GM23338 (cell line): ENCODE data around the gene PLSCR2. TPM values are rescaled to one million over a fixed set of nuclear protein-coding genes. Genes with fewer than 3 reads are reported as not detected.

Experiments used
- ATAC-seq: fragments of 200-7000 bp; cut with Tn5 transposase; 3 replicates; pipeline ENCODE4 v1.9.1; 2020
- DNase-seq: peaks from one replicate; pipeline ENCODE4 v3.0.0-alpha.2; 2015; ENCODE audit warnings: low spot score
- H2AFZ ChIP-seq: fragments of 200-600 bp; sonication (generic); 2 replicates; pipeline ENCODE4 v1.8.0; 2016; ENCODE audit warnings: antibody characterized with exemption, mild to moderate bottlenecking, moderate library complexity
- H3F3A ChIP-seq: fragments of 200-600 bp; sonication (generic); replicated peaks from 2 replicates; pipeline ENCODE4 v1.8.0; 2017; ENCODE audit warnings: antibody characterized with exemption, mixed run types, low read depth
- H3K27ac ChIP-seq: fragments of 200-600 bp; sonication (generic); 2 replicates; pipeline ENCODE4 v1.6.1; 2016; ENCODE audit warnings: low read depth
- H3K27me3 ChIP-seq: fragments of 200-600 bp; sonication (generic); 2 replicates; pipeline ENCODE4 v1.8.0; 2016; ENCODE audit warnings: mild to moderate bottlenecking, mixed run types, moderate library complexity; ENCODE audit not compliant: insufficient read depth
- H3K36me3 ChIP-seq: fragments of 200-600 bp; sonication (generic); 2 replicates; pipeline ENCODE4 v1.8.0; 2016; ENCODE audit warnings: mild to moderate bottlenecking; ENCODE audit not compliant: insufficient read depth
- H3K4me1 ChIP-seq: fragments of 200-600 bp; sonication (generic); 2 replicates; pipeline ENCODE4 v1.8.0; 2016; ENCODE audit warnings: mild to moderate bottlenecking, moderate library complexity; ENCODE audit not compliant: insufficient read depth
- H3K4me2 ChIP-seq: fragments of 200-600 bp; sonication (generic); 2 replicates; pipeline ENCODE4 v1.7.1; 2017; ENCODE audit warnings: mixed run types
- H3K4me3 ChIP-seq: fragments of 200-600 bp; sonication (generic); 2 replicates; pipeline ENCODE4 v1.6.1; 2016; ENCODE audit warnings: mixed run types
- H3K79me2 ChIP-seq: fragments of 200-600 bp; sonication (generic); replicated peaks from 2 replicates; pipeline ENCODE4 v1.8.0; 2017; ENCODE audit warnings: mild to moderate bottlenecking; ENCODE audit not compliant: insufficient read depth
- H3K9me2 ChIP-seq: fragments of 200-600 bp; sonication (generic); 2 replicates; pipeline ENCODE4 v1.8.0; 2017; ENCODE audit not compliant: insufficient read depth
- H4K20me1 ChIP-seq: fragments of 200-600 bp; sonication (generic); replicated peaks from 2 replicates; pipeline ENCODE4 v1.8.0; 2017; ENCODE audit warnings: mild to moderate bottlenecking; ENCODE audit not compliant: insufficient read depth
- H3K27ac Mint-ChIP-seq: 2 replicates; pipeline ENCODE4 v1.8.0; 2020; ENCODE audit warnings: inconsistent platforms, mild to moderate bottlenecking, moderate library complexity, mixed read lengths
- H3K27me3 Mint-ChIP-seq: 3 replicates; pipeline ENCODE4 v1.8.0; 2022; ENCODE audit warnings: low read depth, mild to moderate bottlenecking, moderate library complexity, mixed read lengths, inconsistent platforms; ENCODE audit not compliant: insufficient read depth, poor library complexity
- H3K36me3 Mint-ChIP-seq: 3 replicates; pipeline ENCODE4 v1.8.0; 2021; ENCODE audit warnings: low read depth, mild to moderate bottlenecking, inconsistent platforms, moderate library complexity, mixed read lengths
- H3K4me1 Mint-ChIP-seq: 3 replicates; pipeline ENCODE4 v1.8.0; 2020; ENCODE audit warnings: mild to moderate bottlenecking, inconsistent platforms, mixed read lengths
- H3K4me3 Mint-ChIP-seq: 3 replicates; pipeline ENCODE4 v1.8.0; 2021; ENCODE audit warnings: moderate library complexity, mild to moderate bottlenecking, inconsistent platforms, mixed read lengths
- H3K9me3 Mint-ChIP-seq: 3 replicates; pipeline ENCODE4 v1.8.0; 2020; ENCODE audit warnings: moderate library complexity, mild to moderate bottlenecking, inconsistent platforms, mixed read lengths
- CREB1 ChIP-seq: fragments of 250-450 bp; sonication (Bioruptor Pico); IDR thresholded peaks from 2 replicates; pipeline ENCODE4 v1.5.0; 2020; ENCODE audit warnings: low read depth, mild to moderate bottlenecking, moderate library complexity
- EZH2 ChIP-seq: fragments of 200-600 bp; sonication (generic); IDR thresholded peaks from one replicate; pipeline ENCODE4 v1.8.0; 2017; ENCODE audit warnings: antibody characterized with exemption, mild to moderate bottlenecking, low read depth; ENCODE audit not compliant: unreplicated experiment
- EZH2phosphoT487 ChIP-seq: fragments of 200-600 bp; sonication (generic); IDR thresholded peaks from one replicate; pipeline ENCODE4 v1.8.1; 2018; ENCODE audit warnings: antibody characterized with exemption; ENCODE audit not compliant: unreplicated experiment
- JUNB ChIP-seq: IDR thresholded peaks from one replicate; pipeline ENCODE4 v1.6.1; 2016; ENCODE audit warnings: antibody characterized with exemption; ENCODE audit not compliant: unreplicated experiment
- POLR2AphosphoS5 ChIP-seq: IDR thresholded peaks from 2 replicates; pipeline ENCODE4 v1.6.1; 2016; ENCODE audit warnings: antibody characterized with exemption, low read depth
- STAT1 ChIP-seq: IDR thresholded peaks from one replicate; pipeline ENCODE4 v1.6.1; 2016; ENCODE audit warnings: antibody characterized with exemption; ENCODE audit not compliant: unreplicated experiment
- ZNF114 ChIP-seq: fragments of 250-450 bp; sonication (Bioruptor Pico); IDR thresholded peaks from 2 replicates; pipeline ENCODE4 v1.5.0; 2020; ENCODE audit warnings: mild to moderate bottlenecking, moderate library complexity
- ZNF331 ChIP-seq: fragments of 250-450 bp; sonication (Bioruptor Pico); IDR thresholded peaks from 2 replicates; pipeline ENCODE4 v1.5.0; 2020; ENCODE audit warnings: low read depth, mild to moderate bottlenecking, moderate library complexity
- polyA plus RNA-seq: library from polyadenylated mRNA; unstranded; fragments of >200 nt; fragmentation: Nextera tagmentation; extraction: Ambion mirVana; gene quantifications from 2 replicates; pipeline ENCODE4 v1.2.1, GENCODE V29; 2016
- total RNA-seq: library from RNA; depleted of rRNA; stranded (reverse); fragments of >200 nt; shearing (Covaris generic); gene quantifications from 2 replicates; pipeline ENCODE4 v1.2.3, GENCODE V29; 2014
- TF ChIP-seq, protein P1 (sequence below): IDR thresholded peaks from 2 replicates; pipeline ENCODE4 v1.6.1; 2016; ENCODE audit warnings: antibody characterized with exemption
- TF ChIP-seq, protein P2 (sequence below): fragments of 250-450 bp; sonication (Bioruptor Pico); IDR thresholded peaks from 2 replicates; pipeline ENCODE4 v1.5.0; 2020; ENCODE audit warnings: mild to moderate bottlenecking, moderate library complexity
- TF ChIP-seq, protein P3 (sequence below): IDR thresholded peaks from one replicate; pipeline ENCODE4 v1.6.1; 2018; ENCODE audit warnings: antibody characterized with exemption; ENCODE audit not compliant: unreplicated experiment

Gene PLSCR2
- total and polyA plus RNA-seq, 2 experiments from 2014 or later, result 0.55 TPM; not detected in 1

DNA sequence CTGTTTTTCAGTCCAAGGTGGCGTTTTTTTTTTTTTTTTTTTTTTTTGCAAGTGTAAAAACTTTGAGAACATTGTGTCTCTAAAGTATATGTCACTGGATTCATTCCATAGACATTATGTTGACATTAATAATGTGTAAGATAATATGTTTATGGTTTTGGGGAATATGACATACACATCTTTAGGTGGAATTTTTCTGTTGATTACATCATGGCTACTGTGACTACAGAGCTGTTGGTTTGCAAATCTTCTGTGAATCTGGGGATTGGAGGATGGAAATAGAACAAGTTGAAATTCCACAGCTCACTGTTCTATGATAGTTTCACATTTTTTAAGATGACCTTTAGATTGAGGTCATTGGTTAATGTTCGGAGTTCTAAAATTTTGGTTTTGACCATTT, 24.4 kb upstream of the PLSCR2 start:
- TF ChIP-seq POLR2AphosphoS5, result no peak
- no peak for TF ChIP-seq JUNB
- TF ChIP-seq, protein P1, sequence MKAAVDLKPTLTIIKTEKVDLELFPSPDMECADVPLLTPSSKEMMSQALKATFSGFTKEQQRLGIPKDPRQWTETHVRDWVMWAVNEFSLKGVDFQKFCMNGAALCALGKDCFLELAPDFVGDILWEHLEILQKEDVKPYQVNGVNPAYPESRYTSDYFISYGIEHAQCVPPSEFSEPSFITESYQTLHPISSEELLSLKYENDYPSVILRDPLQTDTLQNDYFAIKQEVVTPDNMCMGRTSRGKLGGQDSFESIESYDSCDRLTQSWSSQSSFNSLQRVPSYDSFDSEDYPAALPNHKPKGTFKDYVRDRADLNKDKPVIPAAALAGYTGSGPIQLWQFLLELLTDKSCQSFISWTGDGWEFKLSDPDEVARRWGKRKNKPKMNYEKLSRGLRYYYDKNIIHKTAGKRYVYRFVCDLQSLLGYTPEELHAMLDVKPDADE, result no peak
- TF ChIP-seq STAT1, result no peak
- TF ChIP-seq ZNF331, result no peak
- TF ChIP-seq EZH2, result no peak
- no peak for TF ChIP-seq EZH2phosphoT487
- Mint-ChIP-seq H3K36me3 (peaks cover 13% of the 10 kb centered on the region; the same call in 2 of the 3 replicates), H3K4me1 (no peaks in the 10 kb centered on the region; the same call in 2 of the 3 replicates), H3K4me3 (no peak overlapping the region), H3K9me3 (peaks cover 16% of the 10 kb centered on the region), H3K27me3 (no peaks in the 10 kb centered on the region), H3K27ac (no peak overlapping the region)
- H3K27me3 ChIP-seq, result no peaks in the 10 kb centered on the region
- no peak overlapping the region for H3K4me2 ChIP-seq
- ATAC-seq, result no peak
- no peak overlapping the region for H3K27ac ChIP-seq
- H4K20me1 ChIP-seq, result no peaks in the 10 kb centered on the region
- H3K79me2 ChIP-seq, result no peaks in the 10 kb centered on the region
- no peaks in the 10 kb centered on the region for H3K36me3 ChIP-seq
- DNase-seq, result no peak
- H3K4me1 ChIP-seq, result no peaks in the 10 kb centered on the region
- no peaks in the 10 kb centered on the region for H3F3A ChIP-seq
- 0 out of 2 replicates have a peak, but pooled peaks cover 4% of the 10 kb centered on the region for H3K9me2 ChIP-seq
- H2AFZ ChIP-seq, result no peak overlapping the region
- H3K4me3 ChIP-seq, result no peak overlapping the region

DNA sequence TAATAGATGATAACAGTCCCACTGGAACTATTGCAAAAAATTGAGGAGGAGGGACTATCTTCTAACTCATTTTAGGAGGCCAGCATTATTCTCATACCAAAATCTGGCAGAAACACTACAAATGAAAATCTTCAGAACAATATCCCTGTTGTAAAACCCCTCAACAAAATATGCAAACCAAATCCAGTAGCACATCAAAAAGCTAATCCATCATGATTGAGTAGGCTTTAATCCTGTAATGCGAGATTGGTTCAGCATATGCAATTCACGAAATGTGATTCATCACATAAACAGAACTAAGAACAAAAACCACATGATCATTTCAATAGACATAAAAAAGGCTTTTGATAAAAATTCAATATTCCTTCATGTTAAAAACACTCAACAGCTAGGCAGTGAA, 23.9 kb upstream of the PLSCR2 start:
- H3K27ac Mint-ChIP-seq, result no peak overlapping the region
- Histone ChIP-seq H3K4me3 (no peak overlapping the region), H3K4me2 (no peak overlapping the region), H3F3A (no peaks in the 10 kb centered on the region), H3K27me3 (no peaks in the 10 kb centered on the region), H3K36me3 (no peaks in the 10 kb centered on the region), H3K79me2 (no peaks in the 10 kb centered on the region), H3K9me2 (0 out of 2 replicates have a peak, but pooled peaks cover 4% of the 10 kb centered on the region), H4K20me1 (no peaks in the 10 kb centered on the region), H3K4me1 (no peaks in the 10 kb centered on the region), H2AFZ (no peak overlapping the region), H3K27ac (no peak overlapping the region)
- ATAC-seq, result no peak
- H3K36me3 Mint-ChIP-seq, result peaks cover 12% of the 10 kb centered on the region; the same call in 2 of the 3 replicates
- no peaks in the 10 kb centered on the region; the same call in 2 of the 3 replicates for H3K4me1 Mint-ChIP-seq
- no peak overlapping the region for H3K4me3 Mint-ChIP-seq
- H3K27me3 Mint-ChIP-seq, result no peaks in the 10 kb centered on the region
- no peak for DNase-seq
- peaks cover 16% of the 10 kb centered on the region for H3K9me3 Mint-ChIP-seq
- no peak for TF ChIP-seq ZNF331
- TF ChIP-seq CREB1 (CRISPR knock-in tag), result no peak
- no peak for TF ChIP-seq POLR2AphosphoS5
- no peak for TF ChIP-seq STAT1
- TF ChIP-seq, protein P2, sequence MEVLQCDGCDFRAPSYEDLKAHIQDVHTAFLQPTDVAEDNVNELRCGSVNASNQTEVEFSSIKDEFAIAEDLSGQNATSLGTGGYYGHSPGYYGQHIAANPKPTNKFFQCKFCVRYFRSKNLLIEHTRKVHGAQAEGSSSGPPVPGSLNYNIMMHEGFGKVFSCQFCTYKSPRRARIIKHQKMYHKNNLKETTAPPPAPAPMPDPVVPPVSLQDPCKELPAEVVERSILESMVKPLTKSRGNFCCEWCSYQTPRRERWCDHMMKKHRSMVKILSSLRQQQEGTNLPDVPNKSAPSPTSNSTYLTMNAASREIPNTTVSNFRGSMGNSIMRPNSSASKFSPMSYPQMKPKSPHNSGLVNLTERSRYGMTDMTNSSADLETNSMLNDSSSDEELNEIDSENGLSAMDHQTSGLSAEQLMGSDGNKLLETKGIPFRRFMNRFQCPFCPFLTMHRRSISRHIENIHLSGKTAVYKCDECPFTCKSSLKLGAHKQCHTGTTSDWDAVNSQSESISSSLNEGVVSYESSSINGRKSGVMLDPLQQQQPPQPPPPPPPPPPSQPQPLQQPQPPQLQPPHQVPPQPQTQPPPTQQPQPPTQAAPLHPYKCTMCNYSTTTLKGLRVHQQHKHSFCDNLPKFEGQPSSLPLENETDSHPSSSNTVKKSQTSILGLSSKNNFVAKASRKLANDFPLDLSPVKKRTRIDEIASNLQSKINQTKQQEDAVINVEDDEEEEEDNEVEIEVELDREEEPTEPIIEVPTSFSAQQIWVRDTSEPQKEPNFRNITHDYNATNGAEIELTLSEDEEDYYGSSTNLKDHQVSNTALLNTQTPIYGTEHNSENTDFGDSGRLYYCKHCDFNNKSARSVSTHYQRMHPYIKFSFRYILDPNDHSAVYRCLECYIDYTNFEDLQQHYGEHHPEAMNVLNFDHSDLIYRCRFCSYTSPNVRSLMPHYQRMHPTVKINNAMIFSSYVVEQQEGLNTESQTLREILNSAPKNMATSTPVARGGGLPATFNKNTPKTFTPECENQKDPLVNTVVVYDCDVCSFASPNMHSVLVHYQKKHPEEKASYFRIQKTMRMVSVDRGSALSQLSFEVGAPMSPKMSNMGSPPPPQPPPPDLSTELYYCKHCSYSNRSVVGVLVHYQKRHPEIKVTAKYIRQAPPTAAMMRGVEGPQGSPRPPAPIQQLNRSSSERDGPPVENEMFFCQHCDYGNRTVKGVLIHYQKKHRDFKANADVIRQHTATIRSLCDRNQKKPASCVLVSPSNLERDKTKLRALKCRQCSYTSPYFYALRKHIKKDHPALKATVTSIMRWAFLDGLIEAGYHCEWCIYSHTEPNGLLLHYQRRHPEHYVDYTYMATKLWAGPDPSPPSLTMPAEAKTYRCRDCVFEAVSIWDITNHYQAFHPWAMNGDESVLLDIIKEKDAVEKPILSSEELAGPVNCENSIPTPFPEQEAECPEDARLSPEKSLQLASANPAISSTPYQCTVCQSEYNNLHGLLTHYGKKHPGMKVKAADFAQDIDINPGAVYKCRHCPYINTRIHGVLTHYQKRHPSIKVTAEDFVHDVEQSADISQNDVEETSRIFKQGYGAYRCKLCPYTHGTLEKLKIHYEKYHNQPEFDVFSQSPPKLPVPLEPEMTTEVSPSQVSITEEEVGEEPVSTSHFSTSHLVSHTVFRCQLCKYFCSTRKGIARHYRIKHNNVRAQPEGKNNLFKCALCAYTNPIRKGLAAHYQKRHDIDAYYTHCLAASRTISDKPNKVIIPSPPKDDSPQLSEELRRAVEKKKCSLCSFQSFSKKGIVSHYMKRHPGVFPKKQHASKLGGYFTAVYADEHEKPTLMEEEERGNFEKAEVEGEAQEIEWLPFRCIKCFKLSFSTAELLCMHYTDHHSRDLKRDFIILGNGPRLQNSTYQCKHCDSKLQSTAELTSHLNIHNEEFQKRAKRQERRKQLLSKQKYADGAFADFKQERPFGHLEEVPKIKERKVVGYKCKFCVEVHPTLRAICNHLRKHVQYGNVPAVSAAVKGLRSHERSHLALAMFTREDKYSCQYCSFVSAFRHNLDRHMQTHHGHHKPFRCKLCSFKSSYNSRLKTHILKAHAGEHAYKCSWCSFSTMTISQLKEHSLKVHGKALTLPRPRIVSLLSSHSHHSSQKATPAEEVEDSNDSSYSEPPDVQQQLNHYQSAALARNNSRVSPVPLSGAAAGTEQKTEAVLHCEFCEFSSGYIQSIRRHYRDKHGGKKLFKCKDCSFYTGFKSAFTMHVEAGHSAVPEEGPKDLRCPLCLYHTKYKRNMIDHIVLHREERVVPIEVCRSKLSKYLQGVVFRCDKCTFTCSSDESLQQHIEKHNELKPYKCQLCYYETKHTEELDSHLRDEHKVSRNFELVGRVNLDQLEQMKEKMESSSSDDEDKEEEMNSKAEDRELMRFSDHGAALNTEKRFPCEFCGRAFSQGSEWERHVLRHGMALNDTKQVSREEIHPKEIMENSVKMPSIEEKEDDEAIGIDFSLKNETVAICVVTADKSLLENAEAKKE, result no peak
- no peak for TF ChIP-seq EZH2
- no peak for TF ChIP-seq ZNF114 (CRISPR knock-in tag)
- TF ChIP-seq, protein P3, sequence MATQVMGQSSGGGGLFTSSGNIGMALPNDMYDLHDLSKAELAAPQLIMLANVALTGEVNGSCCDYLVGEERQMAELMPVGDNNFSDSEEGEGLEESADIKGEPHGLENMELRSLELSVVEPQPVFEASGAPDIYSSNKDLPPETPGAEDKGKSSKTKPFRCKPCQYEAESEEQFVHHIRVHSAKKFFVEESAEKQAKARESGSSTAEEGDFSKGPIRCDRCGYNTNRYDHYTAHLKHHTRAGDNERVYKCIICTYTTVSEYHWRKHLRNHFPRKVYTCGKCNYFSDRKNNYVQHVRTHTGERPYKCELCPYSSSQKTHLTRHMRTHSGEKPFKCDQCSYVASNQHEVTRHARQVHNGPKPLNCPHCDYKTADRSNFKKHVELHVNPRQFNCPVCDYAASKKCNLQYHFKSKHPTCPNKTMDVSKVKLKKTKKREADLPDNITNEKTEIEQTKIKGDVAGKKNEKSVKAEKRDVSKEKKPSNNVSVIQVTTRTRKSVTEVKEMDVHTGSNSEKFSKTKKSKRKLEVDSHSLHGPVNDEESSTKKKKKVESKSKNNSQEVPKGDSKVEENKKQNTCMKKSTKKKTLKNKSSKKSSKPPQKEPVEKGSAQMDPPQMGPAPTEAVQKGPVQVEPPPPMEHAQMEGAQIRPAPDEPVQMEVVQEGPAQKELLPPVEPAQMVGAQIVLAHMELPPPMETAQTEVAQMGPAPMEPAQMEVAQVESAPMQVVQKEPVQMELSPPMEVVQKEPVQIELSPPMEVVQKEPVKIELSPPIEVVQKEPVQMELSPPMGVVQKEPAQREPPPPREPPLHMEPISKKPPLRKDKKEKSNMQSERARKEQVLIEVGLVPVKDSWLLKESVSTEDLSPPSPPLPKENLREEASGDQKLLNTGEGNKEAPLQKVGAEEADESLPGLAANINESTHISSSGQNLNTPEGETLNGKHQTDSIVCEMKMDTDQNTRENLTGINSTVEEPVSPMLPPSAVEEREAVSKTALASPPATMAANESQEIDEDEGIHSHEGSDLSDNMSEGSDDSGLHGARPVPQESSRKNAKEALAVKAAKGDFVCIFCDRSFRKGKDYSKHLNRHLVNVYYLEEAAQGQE, result no peak
- no peak for TF ChIP-seq EZH2phosphoT487
